Natural killer cell (primary cell): ENCODE measurements around the gene TAGAP. TPM values are rescaled to one million over a fixed set of nuclear protein-coding genes. Genes with fewer than 3 reads are reported as not detected.

Experiments used
- ATAC-seq, 3 donors: fragments of 150-1000 bp in 2 of 3; fragments of 200-7000 bp in 1 of 3; cut with Tn5 transposase; 1 replicate in 1 of 3; 2 replicates in 2 of 3; pipeline ENCODE4 v1.10.0; 2021; ENCODE audit warnings: mild to moderate bottlenecking in 2 of 3, moderate library complexity in 2 of 3
- DNase-seq, 2 donors: peaks; one replicate each; pipeline versions ENCODE4 v3.0.0 to v3.0.0-alpha.2; 2013 to 2021; ENCODE audit warnings: mixed read lengths in 1 of 2
- H3K27ac ChIP-seq: one replicate; pipeline ENCODE4 v1.5.1; 2013; ENCODE audit warnings: mild to moderate bottlenecking, low read length
- H3K27me3 ChIP-seq: one replicate; pipeline ENCODE4 v1.6.1; 2013; ENCODE audit warnings: low read length; ENCODE audit not compliant: control insufficient read depth, insufficient read depth
- H3K36me3 ChIP-seq: one replicate; pipeline ENCODE4 v1.6.1; 2013; ENCODE audit warnings: low read length; ENCODE audit not compliant: control insufficient read depth, insufficient read depth
- H3K4me1 ChIP-seq: one replicate; pipeline ENCODE4 v1.6.1; 2013; ENCODE audit warnings: low read length; ENCODE audit not compliant: control insufficient read depth, insufficient read depth
- H3K4me3 ChIP-seq: one replicate; pipeline ENCODE4 v1.5.1; 2013; ENCODE audit warnings: low read length
- H3K9me3 ChIP-seq: one replicate; pipeline ENCODE4 v1.6.1; 2013; ENCODE audit warnings: low read length; ENCODE audit not compliant: control insufficient read depth, insufficient read depth
- H3K27ac Mint-ChIP-seq, 2 donors: one replicate each; pipeline ENCODE4 v1.8.0; 2022; ENCODE audit warnings: mild to moderate bottlenecking in 2 of 2, mixed read lengths in 2 of 2, moderate library complexity in 1 of 2
- H3K27me3 Mint-ChIP-seq, 2 donors: one replicate each; pipeline ENCODE4 v1.8.0; 2022; ENCODE audit warnings: low read depth in 2 of 2, mixed read lengths in 2 of 2
- H3K36me3 Mint-ChIP-seq: one replicate; pipeline ENCODE4 v1.8.0; 2022; ENCODE audit warnings: mixed read lengths
- H3K4me1 Mint-ChIP-seq, 2 donors: one replicate each; pipeline ENCODE4 v1.8.0; 2022; ENCODE audit warnings: mixed read lengths in 2 of 2
- H3K4me3 Mint-ChIP-seq: one replicate; pipeline ENCODE4 v1.8.0; 2022; ENCODE audit warnings: mild to moderate bottlenecking, moderate library complexity, mixed read lengths
- H3K9me3 Mint-ChIP-seq, 2 donors: one replicate each; pipeline ENCODE4 v1.8.0; 2022; ENCODE audit warnings: mixed read lengths in 2 of 2
- CTCF ChIP-seq: fragments of 200-600 bp; IDR thresholded peaks from one replicate; pipeline ENCODE4 v1.8.0; 2022; ENCODE audit warnings: antibody characterized with exemption
- WGBS: methylation state at CpG from one replicate; pipeline ENCODE4 v1.1.7; 2013; ENCODE audit warnings: missing lambda C conversion rate; ENCODE audit not compliant: insufficient coverage; 5-methylcytosine and 5-hydroxymethylcytosine counted together
- intact Hi-C: fragments of 100-400 bp; cut with micrococcal nuclease; formaldehyde crosslinking; loops from one replicate; pipeline ENCODE4 v1.14.2; 2022
- total RNA-seq, 4 donors: library from RNA; stranded (reverse); fragments of 120-200 nt in 1 of 4; gene quantifications; one replicate each; pipeline versions ENCODE4 v1.2.3 to v1.2.4, GENCODE V29; 2013 to 2022

Gene TAGAP
- total RNA-seq, 3 donors from 2014 or later (not counting 1 experiment from before 2014, with no cell fraction given), result 139 to 291 (median 178) TPM

- H3K4me3 Mint-ChIP-seq, result peak overlapping the region; percentile 40
- peaks cover 24 to 29% of the 10 kb centered on the region in 2 donors for H3K4me1 Mint-ChIP-seq
- Histone ChIP-seq H3K27ac (no peak overlapping the region), H3K4me3 (no peak overlapping the region), H3K36me3 (peaks cover 10% of the 10 kb centered on the region), H3K27me3 (no peaks in the 10 kb centered on the region), H3K9me3 (no peaks in the 10 kb centered on the region), H3K4me1 (peaks cover 12% of the 10 kb centered on the region)
- no peak for ATAC-seq
- H3K27me3 Mint-ChIP-seq, result no peaks in the 10 kb centered on the region
- 85% methylated on average over 10 of the region's 10 CpGs for WGBS
- peak overlapping the region in 1 of 2 donors; percentile 44 for H3K27ac Mint-ChIP-seq
- H3K36me3 Mint-ChIP-seq, result peaks cover 5% of the 10 kb centered on the region
- no peaks in the 10 kb centered on the region for H3K9me3 Mint-ChIP-seq
- TF ChIP-seq CTCF, result no peak
- intact Hi-C loops, result loop anchor here (10.0 kb wide), 1 partner anchor 1903 kb away; no protein-coding TSS in a partner anchor
- no peak for DNase-seq
Observed at GRCh38 chr6:159047891-159048685, 3.3 kb upstream of the TAGAP start.

- peak overlapping the region; percentile 97 for H3K27ac Mint-ChIP-seq
- ATAC-seq, result no peak
- no peaks in the 10 kb centered on the region for H3K9me3 Mint-ChIP-seq
- peaks cover 43 to 46% of the 10 kb centered on the region in 2 donors for H3K4me1 Mint-ChIP-seq
- Histone ChIP-seq H3K4me1 (peaks cover 23% of the 10 kb centered on the region), H3K9me3 (no peaks in the 10 kb centered on the region), H3K27me3 (no peaks in the 10 kb centered on the region), H3K27ac (no peak overlapping the region), H3K4me3 (no peak overlapping the region), H3K36me3 (peaks cover 29% of the 10 kb centered on the region)
- intact Hi-C loops, result loop anchor here (1.0 to 10.0 kb wide), 3 partner anchors 8 to 1901 kb away; no protein-coding TSS in a partner anchor
- H3K4me3 Mint-ChIP-seq, result peak overlapping the region; percentile 98
- H3K36me3 Mint-ChIP-seq, result peaks cover 26% of the 10 kb centered on the region
- TF ChIP-seq CTCF, result no peak
- no peaks in the 10 kb centered on the region for H3K27me3 Mint-ChIP-seq
- whole genome bisulfite sequencing, result 87% methylated on average over 7 of the region's 7 CpGs
- no peak for DNase-seq
Observed at GRCh38 chr6:159045801-159046200, 1.0 kb upstream of the TAGAP start.

GRCh38 chr6:159043947-159044346 lies 844 bp downstream of the TAGAP start:
- H3K4me1 ChIP-seq, result peaks cover 35% of the 10 kb centered on the region
- Mint-ChIP-seq H3K9me3 (no peaks in the 10 kb centered on the region), H3K4me1 (peaks cover 61 to 63% of the 10 kb centered on the region in 2 donors), H3K27ac (peak overlapping the region; percentile 97), H3K36me3 (peaks cover 30% of the 10 kb centered on the region), H3K4me3 (peak overlapping the region; percentile 98), H3K27me3 (no peaks in the 10 kb centered on the region)
- H3K36me3 ChIP-seq, result peaks cover 46% of the 10 kb centered on the region
- DNase-seq (peak; percentile 47 to 55), ATAC-seq (peak in 1 of 3 donors; percentile 7)
- H3K27me3 ChIP-seq, result no peaks in the 10 kb centered on the region
- no peak for TF ChIP-seq CTCF
- H3K4me3 ChIP-seq, result peak overlapping the region; percentile 61
- 5% methylated on average over 5 of the region's 7 CpGs for whole genome bisulfite sequencing
- no peaks in the 10 kb centered on the region for H3K9me3 ChIP-seq
- H3K27ac ChIP-seq, result peak overlapping the region; percentile 87
- intact Hi-C loops, result loop anchor here (2.0 to 10.0 kb wide), 3 partner anchors 175 to 1899 kb away; no protein-coding TSS in a partner anchor
